Muscle of arm (tissue), 12 donors: ENCODE results near the gene COL18A1. TPM values are rescaled to one million over a fixed set of nuclear protein-coding genes. Genes with fewer than 3 reads are reported as not detected.

Experiments
- DNase-seq: peaks from one replicate; pipeline ENCODE4 v3.0.0-alpha.2; 2013
- polyA plus RNA-seq, 12 donors: library from polyadenylated mRNA; unstranded; fragments of 120-200 nt; gene quantifications; one replicate each; pipeline ENCODE4 v1.2.1, GENCODE V29; 2013; ENCODE audit not compliant: insufficient read length in 12 of 12

COL18A1 gene
- polyA plus RNA-seq, 12 donors = 45.6 to 181 (median 71.3) TPM

GRCh38 chr21:45454060-45454925, 49.3 kb downstream of the COL18A1 start:
- DNase-seq = no peak

GRCh38 chr21:45454926-45455673, 50.1 kb downstream of the COL18A1 start:
- DNase-seq = no peak

DNA sequence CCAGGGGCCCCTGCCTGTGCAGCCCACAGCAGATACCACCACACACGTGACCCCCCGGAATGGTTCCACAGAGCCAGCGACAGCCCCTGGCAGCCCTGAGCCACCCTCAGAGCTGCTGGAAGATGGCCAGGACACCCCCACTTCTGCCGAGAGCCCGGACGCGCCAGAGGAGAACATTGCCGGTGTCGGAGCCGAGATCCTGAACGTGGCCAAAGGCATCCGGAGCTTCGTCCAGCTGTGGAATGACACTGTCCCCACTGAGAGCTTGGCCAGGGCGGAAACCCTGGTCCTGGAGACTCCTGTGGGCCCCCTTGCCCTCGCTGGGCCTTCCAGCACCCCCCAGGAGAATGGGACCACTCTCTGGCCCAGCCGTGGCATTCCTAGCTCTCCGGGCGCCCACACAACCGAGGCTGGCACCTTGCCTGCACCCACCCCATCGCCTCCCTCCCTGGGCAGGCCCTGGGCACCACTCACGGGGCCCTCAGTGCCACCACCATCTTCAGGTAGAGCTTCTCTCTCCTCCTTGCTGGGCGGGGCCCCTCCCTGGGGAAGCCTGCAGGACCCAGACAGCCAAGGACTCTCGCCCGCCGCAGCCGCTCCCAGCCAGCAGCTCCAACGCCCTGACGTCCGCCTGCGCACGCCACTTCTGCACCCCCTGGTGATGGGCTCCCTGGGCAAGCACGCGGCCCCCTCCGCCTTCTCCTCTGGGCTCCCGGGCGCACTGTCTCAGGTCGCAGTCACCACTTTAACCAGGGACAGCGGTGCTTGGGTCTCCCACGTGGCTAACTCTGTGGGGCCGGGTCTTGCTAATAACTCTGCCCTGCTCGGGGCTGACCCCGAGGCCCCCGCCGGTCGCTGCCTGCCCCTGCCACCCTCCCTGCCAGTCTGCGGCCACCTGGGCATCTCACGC, 51.0 kb downstream of the COL18A1 start:
- no peak for DNase-seq

GRCh38 chr21:45456584-45457160, 51.7 kb downstream of the COL18A1 start:
- DNase-seq = no peak

DNA sequence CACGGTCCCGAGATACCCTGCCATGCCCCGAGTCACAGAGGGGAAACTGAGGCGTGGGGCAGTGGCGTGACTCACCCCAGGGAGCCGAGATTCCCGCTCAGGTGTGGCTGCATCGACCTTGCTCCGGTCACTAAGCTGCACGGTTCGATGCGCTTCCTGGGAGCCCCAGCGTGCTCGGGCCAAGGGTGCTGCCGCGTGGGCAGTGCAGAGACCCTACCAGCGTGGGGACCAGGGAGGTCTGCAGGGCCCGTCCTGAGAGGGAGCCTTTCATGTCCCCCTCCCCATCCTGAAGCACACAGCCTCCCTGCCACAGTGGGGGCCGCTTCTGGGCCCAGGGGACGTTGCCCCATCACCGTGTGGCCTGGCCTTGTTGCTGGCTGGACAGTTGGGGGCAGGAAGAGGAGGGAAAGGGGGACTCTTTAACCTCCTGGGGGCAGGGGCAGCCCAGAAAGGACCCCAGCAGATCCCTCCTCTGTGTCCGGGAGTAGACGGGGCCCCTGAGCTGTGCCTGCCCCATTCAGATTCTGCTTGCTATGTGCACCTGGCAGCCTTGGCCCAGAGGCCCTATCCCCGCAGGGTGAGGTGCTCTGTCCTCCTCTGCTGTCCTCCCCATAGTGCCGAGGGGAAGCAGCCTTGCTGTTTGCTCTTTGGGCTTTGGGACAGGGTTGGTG, 52.3 kb downstream of the COL18A1 start:
- DNase-seq = no peak

GRCh38 chr21:45457832-45458172, 52.8 kb downstream of the COL18A1 start:
- DNase-seq = no peak

DNA sequence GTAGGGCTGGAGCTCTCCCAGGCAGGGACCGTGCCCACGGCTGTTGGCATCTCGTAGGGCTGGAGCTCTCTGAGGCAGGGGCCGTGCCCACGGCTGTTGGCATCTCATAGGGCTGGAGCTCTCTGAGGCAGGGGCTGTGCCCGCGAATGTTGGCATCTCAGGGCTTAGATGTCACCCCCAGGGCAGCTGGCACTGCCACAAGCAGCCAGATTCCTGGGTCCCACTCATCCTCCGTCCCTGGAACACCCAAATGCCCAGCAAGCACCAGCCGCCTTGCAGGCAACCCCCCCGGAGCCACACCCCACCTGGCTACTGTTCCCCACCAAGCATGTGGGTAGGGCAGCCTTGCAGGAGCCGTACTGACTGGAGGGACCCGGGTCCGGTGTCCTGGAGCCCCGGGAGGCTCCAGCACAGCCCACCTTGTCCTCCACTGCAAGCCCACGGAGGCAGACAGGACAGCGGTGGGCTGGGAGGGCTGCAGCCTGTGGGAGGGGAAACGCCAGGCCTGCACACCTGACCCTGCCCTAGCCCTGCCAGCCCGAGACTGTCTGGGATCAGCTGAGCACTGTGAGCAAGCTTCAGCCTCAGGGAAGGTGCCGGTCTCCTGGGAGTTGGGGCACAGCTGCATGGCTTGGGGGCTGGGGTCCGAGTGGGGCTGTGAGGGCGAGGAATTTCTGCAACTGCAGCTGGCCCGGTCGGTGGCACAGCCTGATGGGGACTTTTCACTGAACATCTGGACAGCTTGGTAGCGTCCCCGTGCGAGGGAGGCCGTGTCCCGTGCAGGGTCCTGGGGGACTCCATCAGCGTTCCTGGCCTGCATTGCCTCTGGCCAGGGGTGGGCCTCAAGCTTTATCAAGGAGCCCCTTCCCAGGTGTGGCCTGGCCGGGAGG, 53.6 kb downstream of the COL18A1 start:
- DNase-seq = no peak

GRCh38 chr21:45459171-45460010, 54.4 kb downstream of the COL18A1 start:
- DNase-seq = no peak

GRCh38 chr21:45460011-45460565, 55.1 kb downstream of the COL18A1 start:
- no peak for DNase-seq

DNA sequence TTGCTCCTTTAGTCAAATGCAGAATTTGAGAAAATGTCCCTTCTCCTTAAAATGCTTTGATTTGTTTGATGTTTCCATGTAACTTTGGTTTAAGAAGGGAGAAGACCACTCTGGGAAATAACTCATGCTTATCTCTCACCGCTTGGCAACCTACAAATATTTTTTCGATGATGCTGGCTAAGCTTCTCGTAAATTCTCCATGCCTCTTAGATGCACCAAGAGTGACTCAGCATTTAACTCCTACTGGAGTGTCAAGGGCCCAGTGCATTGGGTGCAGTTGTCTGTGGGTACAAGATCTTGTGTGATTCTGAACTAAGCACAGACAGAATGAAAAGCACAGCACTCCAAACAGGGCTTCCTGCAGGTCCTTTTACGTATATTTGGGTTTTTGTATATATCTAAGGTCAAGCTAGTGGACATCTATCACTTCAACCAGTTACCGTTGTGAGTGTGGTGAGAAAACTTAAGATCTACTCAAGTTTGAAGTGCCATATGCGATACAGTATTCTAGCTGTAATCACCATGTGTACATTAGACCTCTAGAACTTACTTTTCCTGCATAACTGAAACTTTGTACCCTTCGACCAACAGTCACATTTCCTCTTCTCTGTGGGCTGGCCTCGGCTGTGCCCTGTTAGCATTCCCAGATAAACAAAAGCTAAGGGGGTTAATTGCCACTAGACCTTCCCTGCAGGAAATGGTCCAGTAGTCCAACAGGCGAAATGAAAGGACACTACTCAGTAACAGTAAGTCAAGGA, 55.8 kb downstream of the COL18A1 start:
- DNase-seq = no peak

- DNase-seq = no peak
Measured at GRCh38 chr21:45461369-45461750, 56.4 kb downstream of the COL18A1 start.

DNA sequence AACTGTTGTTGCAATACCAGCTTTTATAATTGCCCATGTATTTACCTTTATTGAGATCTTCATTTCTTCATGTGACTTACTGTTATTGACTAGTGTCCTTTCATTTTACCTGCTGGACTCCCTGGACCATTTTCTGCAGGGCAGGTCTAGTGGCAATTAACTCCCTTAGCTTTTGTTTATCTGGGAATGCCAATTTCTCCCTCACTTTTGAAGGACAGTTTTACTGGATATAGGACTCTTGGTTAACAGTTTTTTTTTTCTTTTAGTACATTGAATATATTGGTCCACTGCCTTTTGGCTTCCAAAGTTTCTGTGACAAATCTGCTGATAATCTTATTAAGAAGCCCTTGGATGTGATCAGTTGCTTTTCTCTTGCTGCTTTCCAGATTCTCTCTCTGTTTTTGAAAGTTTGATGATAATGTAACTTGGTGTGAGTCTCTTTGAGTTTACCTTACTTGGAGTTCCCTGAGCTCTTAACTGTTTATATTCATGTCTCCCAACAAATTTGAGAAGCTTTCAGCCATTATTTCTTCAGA, 56.9 kb downstream of the COL18A1 start:
- no peak for DNase-seq

DNA sequence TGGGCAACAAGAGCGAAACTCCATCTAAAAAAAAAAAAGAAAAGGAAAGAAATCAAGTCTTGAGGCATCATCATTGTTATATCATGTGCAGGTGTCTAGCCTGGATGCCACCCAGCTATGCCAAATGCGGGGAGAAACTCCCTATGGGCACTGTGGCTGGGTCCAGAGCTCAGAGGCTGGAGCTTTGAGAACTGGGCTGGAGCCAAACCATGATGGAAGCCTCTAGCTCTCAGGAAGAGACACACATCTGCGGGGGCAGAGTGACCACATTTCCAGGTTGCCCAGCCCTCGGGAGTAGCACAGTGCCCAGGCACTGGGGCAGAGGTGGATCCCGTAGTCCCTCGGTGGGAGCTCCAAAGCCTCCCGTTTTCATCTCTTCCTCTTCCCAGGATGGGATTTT, 58.9 kb downstream of the COL18A1 start:
- no peak for DNase-seq

DNA sequence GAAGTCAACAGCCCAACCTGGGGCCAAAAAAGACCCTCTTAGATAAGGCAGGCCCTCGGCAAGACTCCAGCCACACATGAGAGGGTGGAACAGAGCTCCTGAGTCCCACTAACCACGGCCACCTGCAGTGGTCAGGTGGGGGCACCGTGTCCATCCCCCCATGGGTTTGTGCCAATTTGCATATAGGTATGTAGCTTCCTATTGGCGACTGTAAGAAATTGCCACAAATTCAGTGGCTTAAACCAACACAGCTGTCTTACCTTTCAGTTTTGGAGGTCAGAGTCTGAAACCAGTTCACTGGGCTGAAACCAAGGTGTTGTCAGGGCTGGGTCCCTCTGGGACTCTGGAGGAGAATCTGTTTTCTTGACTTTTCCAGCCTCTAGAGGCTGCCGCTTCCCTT, 59.3 kb downstream of the COL18A1 start:
- no peak for DNase-seq

DNA sequence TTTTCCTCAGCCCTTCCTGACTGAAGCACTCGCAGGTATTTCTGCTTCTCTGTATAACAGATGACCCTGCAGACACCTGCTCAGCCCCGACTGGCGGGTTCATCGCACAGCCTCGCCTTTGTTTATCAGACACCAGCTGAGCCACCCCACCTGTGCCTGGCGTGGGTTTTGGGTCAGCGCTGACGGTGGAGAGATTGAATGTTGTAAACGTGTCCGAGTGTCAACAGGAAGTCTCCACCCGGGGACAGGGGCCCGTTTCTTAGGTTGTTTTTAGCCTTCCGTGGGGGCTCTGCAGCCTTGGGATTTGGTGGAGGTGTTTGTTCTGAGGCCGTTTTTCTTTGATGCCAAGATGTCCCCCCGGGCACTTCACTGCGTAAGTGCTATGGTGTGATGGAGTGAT, 60.1 kb downstream of the COL18A1 start:
- no peak for DNase-seq

DNA sequence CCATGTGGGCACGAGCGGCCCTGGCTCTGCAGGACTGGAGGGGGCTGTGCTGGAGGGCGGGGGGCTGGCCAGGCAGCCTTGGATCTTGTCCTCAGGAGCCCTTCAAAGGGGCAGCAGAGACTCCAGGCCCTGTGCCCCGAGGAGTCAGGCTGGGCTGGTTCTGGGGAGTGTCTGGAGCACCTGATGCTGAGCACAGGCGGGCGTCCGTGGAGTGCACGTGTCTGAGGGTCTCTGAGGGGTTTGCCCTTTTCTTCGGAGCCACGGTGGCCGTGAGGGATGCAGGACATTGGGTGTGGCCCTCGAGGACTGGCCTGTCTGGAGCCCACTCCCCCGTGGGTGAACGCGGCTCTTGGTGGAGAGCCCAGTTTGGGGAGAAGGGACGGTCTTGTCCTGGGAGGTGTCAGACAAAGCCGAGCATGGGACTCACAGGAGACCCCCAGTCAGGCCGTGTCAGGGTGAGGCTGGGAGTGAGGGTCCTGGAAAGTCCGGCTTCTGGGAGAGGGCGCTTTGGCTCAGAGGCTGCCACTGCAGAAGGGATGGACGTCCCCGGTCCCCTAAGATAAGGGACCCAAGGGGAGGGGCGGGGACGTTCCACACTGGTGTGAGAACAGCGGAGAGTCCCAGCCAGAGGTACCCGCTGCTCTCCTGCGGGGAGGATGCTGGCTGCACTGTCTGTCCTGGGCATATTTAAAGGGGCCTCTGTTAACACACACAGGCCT, 60.8 kb downstream of the COL18A1 start:
- no peak for DNase-seq
